ENCODE measurements around the gene SNAI1.

SNAI1 gene

DNA sequence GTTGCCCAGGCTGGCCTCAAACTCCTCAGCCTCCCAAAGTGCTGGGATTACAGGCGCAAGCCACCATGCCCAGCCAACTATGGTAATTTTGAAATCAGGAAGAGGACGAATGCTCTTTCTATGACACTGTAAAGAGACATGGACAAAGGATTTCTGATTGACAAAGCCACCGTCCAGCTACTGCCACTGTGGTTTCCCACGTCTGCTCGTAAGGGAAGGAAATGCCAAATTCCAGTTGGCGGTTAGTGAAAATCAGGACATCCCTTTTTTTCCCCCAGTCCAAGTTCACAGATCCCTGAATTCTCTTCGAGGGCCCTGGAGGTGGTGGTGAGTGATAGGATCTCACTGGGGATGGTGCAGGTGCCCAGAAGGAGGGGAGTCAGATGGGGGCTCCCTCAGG lies 31.2 kb downstream of the SNAI1 start:
- DNase-seq (ENCODE audit: low spot score), result no peak

DNA sequence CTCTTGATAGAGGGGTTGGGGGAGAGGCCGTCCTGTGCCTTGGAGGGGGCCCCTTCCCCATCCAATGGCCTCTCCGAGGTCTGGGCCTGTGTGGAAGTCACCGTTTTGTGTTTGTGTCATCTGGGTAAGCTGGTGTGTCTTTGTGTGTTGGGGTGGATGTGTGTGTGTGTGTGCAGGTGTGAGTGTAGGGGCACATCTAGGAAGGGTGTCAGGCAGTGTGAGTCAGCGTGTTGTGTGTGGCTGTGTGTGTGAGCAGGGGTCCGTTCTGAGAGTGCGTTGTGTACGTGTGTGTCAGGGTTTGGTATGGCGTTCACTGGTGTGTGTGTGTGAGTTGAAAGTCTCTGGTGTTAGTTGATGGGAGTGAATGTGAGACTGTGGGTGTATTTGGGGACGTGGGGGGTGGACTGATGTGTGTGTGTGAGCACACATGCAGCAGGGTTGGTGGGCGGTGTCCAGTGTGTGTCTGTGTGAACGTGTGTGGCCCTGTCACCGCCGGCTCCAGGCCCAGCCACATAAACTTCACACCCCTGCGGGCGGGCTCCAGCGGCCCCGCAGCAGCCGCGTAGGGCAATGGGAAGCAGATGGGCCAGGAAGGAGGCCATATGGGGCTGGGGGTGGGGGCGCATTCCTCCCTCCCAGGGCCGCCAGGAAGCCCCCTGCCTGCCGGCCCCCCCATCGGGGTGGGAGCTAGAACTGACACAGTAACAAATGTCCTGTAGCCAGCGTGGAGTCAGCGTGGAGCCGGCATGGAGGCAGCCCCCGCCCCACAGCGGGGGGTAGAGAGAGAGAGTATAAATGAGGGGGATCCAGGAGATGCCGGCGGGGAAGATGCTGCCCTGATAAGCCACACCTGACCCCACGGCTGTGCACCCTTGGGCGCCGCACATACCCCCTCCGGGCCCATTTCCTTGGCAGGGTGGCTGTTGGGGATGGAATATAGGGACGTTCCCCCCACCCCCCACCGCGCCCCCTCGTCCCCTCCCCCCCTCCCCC lies 32.1 kb downstream of the SNAI1 start:
- DNase-seq (ENCODE audit: low spot score), result no peak

- DNase-seq (ENCODE audit: low spot score), result no peak
Observed at GRCh38 chr20:50015636-50015992, 32.8 kb downstream of the SNAI1 start.

DNA sequence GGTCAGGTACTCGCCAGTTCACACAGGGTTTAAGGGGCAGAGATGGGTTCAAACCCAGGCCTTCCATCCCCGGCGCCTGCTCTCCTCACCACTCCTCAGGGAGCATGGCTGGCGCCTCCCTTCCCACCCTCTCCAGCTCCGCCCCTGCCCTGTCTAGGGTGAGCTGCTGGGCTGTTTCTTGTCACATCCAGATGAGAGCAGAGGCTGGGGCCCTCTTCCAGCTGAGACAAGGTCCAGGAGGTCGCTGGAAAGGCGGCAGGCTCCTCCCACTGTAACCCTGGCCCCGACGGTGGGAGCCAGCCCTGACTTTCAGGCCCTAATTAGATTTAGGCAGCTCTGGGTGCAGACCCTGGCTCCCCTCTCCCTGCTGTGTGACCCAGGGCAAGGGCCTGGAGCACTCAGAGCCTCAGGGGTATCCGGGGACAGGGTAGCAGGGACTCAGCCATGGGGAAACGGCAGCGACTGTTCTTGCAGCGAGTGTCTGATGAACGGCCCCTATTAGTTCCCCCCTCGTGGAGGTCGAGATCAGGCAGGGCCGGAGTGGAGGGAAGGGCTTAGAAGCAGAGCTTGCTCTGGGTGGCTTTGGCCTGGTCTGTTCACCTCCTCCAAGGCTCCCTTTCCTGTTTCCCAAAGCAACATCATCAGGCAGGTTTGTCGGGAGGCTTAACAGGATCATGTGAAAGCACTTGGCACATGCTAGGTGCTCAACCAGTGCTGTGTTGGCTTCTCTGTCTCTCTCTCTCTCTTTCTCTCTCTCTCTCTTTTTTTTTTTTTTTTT lies 33.4 kb downstream of the SNAI1 start:
- DNase-seq (ENCODE audit: low spot score), result no peak

DNA sequence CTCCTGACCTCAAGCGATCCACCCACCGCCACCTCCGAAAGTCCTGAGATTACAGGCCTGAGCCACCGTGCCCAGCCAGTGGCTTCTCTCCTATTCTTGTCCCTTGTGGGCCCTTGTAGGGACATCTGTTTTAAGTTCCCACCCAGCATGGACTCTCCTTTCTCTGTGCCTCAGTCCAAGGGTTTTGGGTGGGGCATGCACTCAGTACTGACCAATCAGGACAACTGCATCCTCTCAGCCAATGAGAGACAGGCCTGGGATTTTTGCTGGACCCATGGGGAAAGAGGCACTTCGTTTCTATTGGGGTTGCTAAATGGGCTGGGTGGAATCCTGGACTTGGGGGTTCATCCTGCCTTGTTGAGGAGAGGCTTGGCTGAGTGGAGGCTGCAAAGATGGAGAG lies 34.4 kb downstream of the SNAI1 start:
- no peak for DNase-seq (ENCODE audit: low spot score)

GRCh38 chr20:50017576-50018248 lies 34.9 kb downstream of the SNAI1 start:
- no peak for DNase-seq (ENCODE audit: low spot score)

GRCh38 chr20:50019466-50020256 lies 36.9 kb downstream of the SNAI1 start:
- no peak for DNase-seq (ENCODE audit: low spot score)

GRCh38 chr20:50020288-50020687 lies 37.5 kb downstream of the SNAI1 start:
- no peak for DNase-seq (ENCODE audit: low spot score)

- DNase-seq (ENCODE audit: low spot score), result no peak
Observed at GRCh38 chr20:50022676-50023075, 39.9 kb downstream of the SNAI1 start.

DNA sequence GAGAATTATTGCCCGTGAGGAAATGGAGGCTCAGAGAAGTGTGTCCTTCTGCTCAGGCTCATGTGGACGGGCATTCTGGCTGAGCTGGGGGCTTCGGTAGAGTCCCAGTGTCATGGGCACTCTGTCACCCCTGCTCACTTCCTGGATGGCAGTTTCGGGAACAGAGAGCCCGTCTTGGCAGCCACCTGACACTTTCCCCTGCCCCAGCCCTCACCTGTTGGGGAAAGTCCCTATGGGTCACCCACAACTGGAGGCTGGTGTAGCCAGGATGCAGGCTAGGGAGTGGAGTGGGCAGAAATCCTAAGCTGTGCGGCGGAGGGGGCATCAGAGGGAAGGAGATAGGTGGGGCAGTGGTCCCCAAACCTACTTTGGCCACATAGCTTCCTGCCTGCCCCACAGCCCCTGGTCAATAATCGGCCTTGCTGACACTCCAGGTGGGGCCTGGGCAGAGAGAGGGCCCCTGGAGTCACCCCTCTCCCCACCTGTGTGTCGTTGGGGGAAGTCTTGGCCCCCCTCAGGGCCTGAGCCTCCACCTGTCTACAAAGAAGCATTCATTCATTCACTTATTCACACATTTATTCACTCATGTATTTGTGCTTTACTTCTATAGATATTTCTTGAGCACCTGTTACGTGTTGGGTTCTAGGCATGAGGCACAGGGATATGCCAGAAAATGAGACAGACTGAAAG lies 40.5 kb downstream of the SNAI1 start:
- no peak for DNase-seq (ENCODE audit: low spot score)

- no peak for DNase-seq (ENCODE audit: low spot score)
Observed at GRCh38 chr20:50026746-50027575, 44.2 kb downstream of the SNAI1 start.

DNA sequence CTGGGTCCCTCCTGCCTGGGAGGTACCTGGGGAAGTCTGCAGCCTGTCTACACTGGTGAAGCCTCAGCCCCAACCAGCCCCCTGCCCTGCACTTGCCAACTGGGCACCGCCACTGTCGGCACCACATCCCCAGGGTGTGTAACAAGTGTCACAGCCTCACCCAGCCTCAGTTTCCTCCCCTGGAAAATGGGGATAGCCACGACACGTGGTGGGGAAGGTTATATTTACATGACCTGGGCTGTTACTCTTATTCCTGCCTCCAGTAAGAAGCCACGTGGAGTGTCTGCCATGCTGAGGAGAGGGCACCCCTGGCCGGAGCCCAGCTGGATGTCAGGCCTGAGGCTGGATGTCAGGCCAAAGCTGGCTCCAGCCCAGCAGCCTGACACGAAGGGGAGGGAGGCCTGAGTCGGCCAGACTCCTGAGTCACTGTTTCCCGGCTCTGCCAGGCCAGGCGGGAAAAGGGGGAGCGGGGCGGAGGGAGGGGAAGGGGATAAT lies 44.9 kb downstream of the SNAI1 start:
- no peak for DNase-seq (ENCODE audit: low spot score)

GRCh38 chr20:50029083-50029696 lies 46.4 kb downstream of the SNAI1 start:
- no peak for DNase-seq (ENCODE audit: low spot score)

GRCh38 chr20:50029697-50030461 lies 47.1 kb downstream of the SNAI1 start:
- no peak for DNase-seq (ENCODE audit: low spot score)

DNA sequence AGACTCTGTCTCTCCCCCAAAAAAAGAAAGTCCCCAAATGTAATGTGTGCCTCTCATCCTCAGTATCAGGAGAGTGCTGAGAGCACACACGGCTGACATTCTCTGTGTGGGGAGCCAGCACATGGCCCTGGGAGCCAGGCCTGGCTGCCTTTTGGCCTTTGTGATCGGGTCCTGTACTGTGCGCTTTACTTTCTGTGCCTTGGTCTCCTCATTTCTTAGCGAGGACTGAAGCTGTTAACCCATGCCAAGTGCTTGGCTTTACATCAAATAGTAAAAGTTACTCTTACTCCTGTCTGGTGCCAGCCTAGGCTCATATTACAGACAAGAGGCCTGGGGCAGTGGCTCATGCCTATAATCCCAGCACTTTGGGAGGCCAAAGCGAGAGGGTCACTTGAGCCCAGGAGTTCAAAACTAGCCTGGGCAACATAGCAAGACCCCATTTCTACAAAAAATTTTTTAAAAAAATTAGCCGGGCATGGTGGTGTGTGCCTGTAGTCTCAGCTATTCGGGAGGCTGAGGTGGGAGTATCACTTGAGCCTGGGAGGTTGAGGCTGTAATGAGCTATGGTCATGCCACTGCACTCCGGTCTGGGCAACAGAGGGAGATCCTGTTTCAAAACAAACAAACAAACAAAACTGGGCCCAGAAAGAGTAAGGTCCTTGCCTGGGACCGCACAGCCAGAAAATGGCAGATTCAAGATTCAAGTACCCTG lies 50.3 kb downstream of the SNAI1 start:
- no peak for DNase-seq (ENCODE audit: low spot score)

GRCh38 chr20:50034567-50035180 lies 51.9 kb downstream of the SNAI1 start:
- no peak for DNase-seq (ENCODE audit: low spot score)

DNA sequence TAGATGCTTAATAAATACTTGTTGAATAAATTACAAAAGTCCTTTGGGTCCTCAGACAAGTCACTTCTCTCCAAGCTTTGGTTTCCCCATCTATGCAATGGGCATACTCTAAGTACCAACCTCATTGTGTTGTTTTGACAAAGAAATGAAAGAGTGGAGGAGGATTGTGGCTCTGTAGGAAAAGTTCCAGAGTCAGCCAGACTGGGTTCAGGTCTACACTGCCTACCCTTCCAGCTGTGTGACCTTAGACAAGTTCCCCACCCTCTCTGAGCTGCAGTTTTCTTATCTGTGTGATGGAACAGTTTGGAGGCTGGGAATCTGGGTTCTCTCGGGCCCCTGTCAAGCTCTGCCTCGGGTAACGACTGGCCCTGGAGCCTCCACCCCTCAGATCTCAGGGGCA lies 53.9 kb downstream of the SNAI1 start:
- no peak for DNase-seq (ENCODE audit: low spot score)

- no peak for DNase-seq (ENCODE audit: low spot score)
Observed at GRCh38 chr20:50037123-50037522, 54.3 kb downstream of the SNAI1 start.

All from hematopoietic multipotent progenitor cell treated with erythropoietin and hydrocortisone succinate and interleukin-3 and kit ligand, for 15 days (in vitro differentiated cells).